ENCODE measurements around the gene TMPRSS13.

TMPRSS13 gene

DNA sequence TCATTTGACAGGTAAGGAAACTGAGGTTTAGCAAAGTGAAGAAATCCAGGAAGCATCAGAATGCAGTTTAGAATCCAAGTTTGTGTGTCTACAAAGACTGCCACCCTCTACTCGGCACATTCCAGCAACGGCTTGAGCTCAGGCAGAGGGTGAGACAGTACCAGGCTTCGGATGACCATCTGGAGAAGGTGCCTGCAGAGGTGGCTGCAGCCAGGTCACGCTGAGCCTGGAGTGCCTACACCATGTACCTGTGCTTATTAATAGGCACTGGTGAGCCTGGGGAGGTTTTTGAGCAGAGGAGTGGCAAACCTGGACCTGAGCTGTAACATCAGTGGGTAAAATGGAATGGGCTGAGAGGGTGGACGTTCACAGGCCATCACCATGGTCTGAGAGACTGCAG is 57.4 kb downstream of the TMPRSS13 start:
- H3K27me3 ChIP-seq (ENCODE audit: insufficient read depth, poor library complexity, severe bottlenecking), result peaks cover 36% of the 10 kb centered on the region
- H3K4me3 ChIP-seq (ENCODE audit: severe bottlenecking), result no peak overlapping the region
- TF ChIP-seq, protein P1, sequence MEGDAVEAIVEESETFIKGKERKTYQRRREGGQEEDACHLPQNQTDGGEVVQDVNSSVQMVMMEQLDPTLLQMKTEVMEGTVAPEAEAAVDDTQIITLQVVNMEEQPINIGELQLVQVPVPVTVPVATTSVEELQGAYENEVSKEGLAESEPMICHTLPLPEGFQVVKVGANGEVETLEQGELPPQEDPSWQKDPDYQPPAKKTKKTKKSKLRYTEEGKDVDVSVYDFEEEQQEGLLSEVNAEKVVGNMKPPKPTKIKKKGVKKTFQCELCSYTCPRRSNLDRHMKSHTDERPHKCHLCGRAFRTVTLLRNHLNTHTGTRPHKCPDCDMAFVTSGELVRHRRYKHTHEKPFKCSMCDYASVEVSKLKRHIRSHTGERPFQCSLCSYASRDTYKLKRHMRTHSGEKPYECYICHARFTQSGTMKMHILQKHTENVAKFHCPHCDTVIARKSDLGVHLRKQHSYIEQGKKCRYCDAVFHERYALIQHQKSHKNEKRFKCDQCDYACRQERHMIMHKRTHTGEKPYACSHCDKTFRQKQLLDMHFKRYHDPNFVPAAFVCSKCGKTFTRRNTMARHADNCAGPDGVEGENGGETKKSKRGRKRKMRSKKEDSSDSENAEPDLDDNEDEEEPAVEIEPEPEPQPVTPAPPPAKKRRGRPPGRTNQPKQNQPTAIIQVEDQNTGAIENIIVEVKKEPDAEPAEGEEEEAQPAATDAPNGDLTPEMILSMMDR (IDR thresholded peaks at IDR 0.05; ENCODE audit: poor library complexity, severe bottlenecking), result no peak
- no peaks in the 10 kb centered on the region for H3K36me3 ChIP-seq (ENCODE audit: low read depth)
- H3K27ac ChIP-seq (ENCODE audit: poor library complexity, severe bottlenecking), result no peak overlapping the region
- DNase-seq (ENCODE audit: low spot score) (no peak), ATAC-seq (ENCODE audit: low read depth) (no peak)
- H3K9me3 ChIP-seq (ENCODE audit: severe bottlenecking), result no peaks in the 10 kb centered on the region
- H3K4me1 ChIP-seq (ENCODE audit: insufficient read depth, poor library complexity, severe bottlenecking), result no peaks in the 10 kb centered on the region

DNA sequence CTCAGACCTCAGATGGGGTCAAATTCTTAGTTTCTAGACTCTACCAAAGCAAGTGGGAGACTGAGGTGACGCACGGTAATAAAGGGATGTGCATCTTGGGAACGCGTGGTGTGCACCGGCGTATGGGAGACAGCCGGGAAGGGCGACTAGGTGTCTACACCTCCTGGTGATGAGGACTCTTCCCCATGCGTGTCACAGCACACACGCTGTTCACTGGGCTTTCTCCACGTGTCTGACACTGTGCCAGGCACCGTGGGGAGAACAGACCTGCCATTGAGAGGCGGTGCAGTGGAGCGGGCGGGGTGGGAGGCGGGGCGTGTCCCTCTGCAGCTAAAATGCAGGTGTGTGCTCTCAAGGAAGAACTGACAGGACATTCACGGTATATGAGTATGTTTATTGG is 58.0 kb downstream of the TMPRSS13 start:
- TF ChIP-seq, protein P1 (IDR thresholded peaks at IDR 0.05; ENCODE audit: poor library complexity, severe bottlenecking), result no peak
- H3K4me3 ChIP-seq (ENCODE audit: severe bottlenecking), result no peak overlapping the region
- H3K27ac ChIP-seq (ENCODE audit: poor library complexity, severe bottlenecking), result no peak overlapping the region
- no peaks in the 10 kb centered on the region for H3K36me3 ChIP-seq (ENCODE audit: low read depth)
- DNase-seq (ENCODE audit: low spot score), result no peak
- no peaks in the 10 kb centered on the region for H3K4me1 ChIP-seq (ENCODE audit: insufficient read depth, poor library complexity, severe bottlenecking)
- H3K9me3 ChIP-seq (ENCODE audit: severe bottlenecking), result no peaks in the 10 kb centered on the region
- peaks cover 32% of the 10 kb centered on the region for H3K27me3 ChIP-seq (ENCODE audit: insufficient read depth, poor library complexity, severe bottlenecking)
- ATAC-seq (ENCODE audit: low read depth), result no peak

DNA sequence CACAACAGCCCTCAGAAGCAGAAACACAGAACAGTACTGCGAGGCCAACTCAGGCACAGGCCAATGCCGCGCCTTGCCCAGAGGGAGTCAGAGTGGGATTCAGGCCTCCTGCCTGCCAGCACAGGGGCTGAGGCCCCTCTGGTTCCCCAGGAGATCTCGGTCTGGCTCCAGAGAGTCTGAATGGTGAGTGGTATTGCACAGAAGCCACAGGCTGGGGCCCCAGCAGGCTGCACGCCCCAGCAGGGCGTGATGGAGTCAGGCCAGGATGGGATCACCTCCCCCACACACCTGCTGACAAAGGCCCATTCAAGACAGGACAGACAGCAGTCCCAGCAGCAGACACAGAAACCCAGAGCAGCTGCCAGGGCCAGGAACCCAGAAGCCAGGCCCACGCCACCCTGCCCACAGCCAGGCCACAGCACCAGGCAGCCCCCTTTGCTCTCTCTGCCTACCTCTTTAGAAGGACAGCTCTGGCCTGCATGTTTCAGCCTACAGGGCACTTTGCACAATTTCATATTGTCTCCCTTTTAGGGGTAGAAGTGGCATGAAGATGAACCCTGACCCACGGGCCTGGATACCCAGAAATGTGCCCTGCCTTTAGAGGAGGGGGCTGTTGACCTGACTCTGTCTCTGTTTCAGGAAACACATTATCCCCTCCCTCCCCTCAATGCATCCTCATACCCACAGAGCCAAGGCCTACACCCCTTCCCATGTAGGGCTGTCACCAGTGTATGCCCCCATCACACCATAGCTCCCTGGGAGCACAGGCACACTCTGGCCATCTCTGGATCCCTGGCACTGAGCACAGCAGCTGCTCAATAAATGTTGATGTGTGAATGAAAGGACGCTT is 58.9 kb downstream of the TMPRSS13 start:
- TF ChIP-seq, protein P1 (IDR thresholded peaks at IDR 0.05; ENCODE audit: poor library complexity, severe bottlenecking), result no peak
- H3K4me1 ChIP-seq (ENCODE audit: insufficient read depth, poor library complexity, severe bottlenecking), result no peaks in the 10 kb centered on the region
- no peak overlapping the region for H3K27ac ChIP-seq (ENCODE audit: poor library complexity, severe bottlenecking)
- H3K27me3 ChIP-seq (ENCODE audit: insufficient read depth, poor library complexity, severe bottlenecking), result peaks cover 23% of the 10 kb centered on the region
- H3K9me3 ChIP-seq (ENCODE audit: severe bottlenecking), result no peaks in the 10 kb centered on the region
- no peak overlapping the region for H3K4me3 ChIP-seq (ENCODE audit: severe bottlenecking)
- ATAC-seq (ENCODE audit: low read depth) (no peak), DNase-seq (ENCODE audit: low spot score) (no peak)
- H3K36me3 ChIP-seq (ENCODE audit: low read depth), result no peaks in the 10 kb centered on the region

DNA sequence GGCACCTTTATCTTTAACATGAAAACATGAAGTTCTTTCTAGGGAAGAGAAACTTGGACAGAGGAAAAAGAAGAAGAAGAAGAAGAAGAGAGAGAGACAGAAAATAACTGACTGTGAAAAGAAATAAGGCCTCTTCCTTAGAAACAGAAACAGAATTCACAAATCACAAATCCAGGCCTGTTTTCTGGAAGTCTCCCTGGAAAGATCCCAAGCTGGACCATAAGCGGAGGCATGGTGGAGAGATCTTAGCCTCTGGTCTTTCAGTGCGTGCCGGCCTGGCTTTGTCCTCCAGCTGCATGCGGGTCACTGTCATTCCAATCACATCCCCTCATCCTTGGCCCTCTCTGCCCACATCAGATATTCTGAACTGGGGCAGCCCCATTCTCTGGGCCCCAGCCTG is 59.6 kb downstream of the TMPRSS13 start:
- no peak for DNase-seq (ENCODE audit: low spot score)
- H3K4me3 ChIP-seq (ENCODE audit: severe bottlenecking), result no peak overlapping the region
- TF ChIP-seq, protein P1 (IDR thresholded peaks at IDR 0.05; ENCODE audit: poor library complexity, severe bottlenecking), result no peak
- no peaks in the 10 kb centered on the region for H3K4me1 ChIP-seq (ENCODE audit: insufficient read depth, poor library complexity, severe bottlenecking)
- peaks cover 16% of the 10 kb centered on the region for H3K27me3 ChIP-seq (ENCODE audit: insufficient read depth, poor library complexity, severe bottlenecking)
- H3K9me3 ChIP-seq (ENCODE audit: severe bottlenecking), result peaks cover 2% of the 10 kb centered on the region
- H3K36me3 ChIP-seq (ENCODE audit: low read depth), result no peaks in the 10 kb centered on the region
- ATAC-seq (ENCODE audit: low read depth), result no peak
- no peak overlapping the region for H3K27ac ChIP-seq (ENCODE audit: poor library complexity, severe bottlenecking)

Data from RWPE2 (cell line).